Naive thymus-derived CD8-positive, alpha-beta T cell (primary cell): ENCODE results near the gene SCNN1B. TPM values are rescaled to one million over a fixed set of nuclear protein-coding genes. Genes with fewer than 3 reads are reported as not detected.
"Not testable (repeated sequence)": the region's sequence is repeated elsewhere in the genome, so short reads cannot be mapped to it uniquely, and the experiment has no call there.

Experiments used
- ATAC-seq, 2 donors: fragments of 150-1000 bp; cut with Tn5 transposase in 1 of 2; sonication (Bioruptor Pico), chemical (Tn5 transposase) in 1 of 2; 1 replicate in 1 of 2; 2 replicates in 1 of 2; pipeline ENCODE4 v1.10.0; 2021; ENCODE audit warnings: mild to moderate bottlenecking in 2 of 2, moderate library complexity in 2 of 2
- POLR2A ChIA-PET: fragments of 350-600 bp; sonication (Branson Sonifier 250); formaldehyde crosslinking; loops from one replicate; lab custom pipeline; 2021; ENCODE audit warnings: antibody characterized with exemption; lab: Charles Lee
- DNase-seq, 10 donors: peaks; one replicate each; pipeline versions ENCODE4 v3.0.0 to v3.0.0-alpha.2; 2020 to 2022
- H3K27ac Mint-ChIP-seq, 10 donors: one replicate each; pipeline ENCODE4 v1.8.0; 2020 to 2022; ENCODE audit warnings: mild to moderate bottlenecking in 10 of 10, mixed read lengths in 10 of 10, moderate library complexity in 4 of 10, inconsistent platforms in 1 of 10
- H3K27me3 Mint-ChIP-seq, 5 donors: one replicate each; pipeline ENCODE4 v1.8.0; 2021 to 2022; ENCODE audit warnings: mixed read lengths in 5 of 5
- H3K36me3 Mint-ChIP-seq, 3 donors: one replicate each; pipeline ENCODE4 v1.8.0; 2020 to 2022; ENCODE audit warnings: mixed read lengths in 3 of 3, mild to moderate bottlenecking in 2 of 3, inconsistent platforms in 1 of 3
- H3K4me1 Mint-ChIP-seq, 4 donors: one replicate each; pipeline ENCODE4 v1.8.0; 2021 to 2022; ENCODE audit warnings: mixed read lengths in 4 of 4
- H3K4me3 Mint-ChIP-seq, 10 donors: one replicate each; pipeline ENCODE4 v1.8.0; 2020 to 2022; ENCODE audit warnings: mild to moderate bottlenecking in 10 of 10, mixed read lengths in 10 of 10, moderate library complexity in 6 of 10, inconsistent platforms in 1 of 10
- H3K9me3 Mint-ChIP-seq, 9 donors: one replicate each; pipeline ENCODE4 v1.8.0; 2020 to 2022; ENCODE audit warnings: mixed read lengths in 9 of 9, mild to moderate bottlenecking in 3 of 9, inconsistent platforms in 1 of 9, moderate library complexity in 1 of 9
- polyA plus RNA-seq, 3 donors: library from polyadenylated mRNA; unstranded; fragments of 300-500 nt; fragmentation: Illumina TruSeq; gene quantifications; one replicate each; pipeline ENCODE4 v1.2.3, GENCODE V29; 2021
- total RNA-seq, 8 experiments: library from RNA in 2 of 8; stranded (reverse) in 2 of 8; gene quantifications; one replicate each; pipeline ENCODE4 v1.2.3 and lab custom pipeline; 2021 to 2026

Gene SCNN1B
- total and polyA plus RNA-seq, 5 experiments from 2014 or later: not detected

DNA sequence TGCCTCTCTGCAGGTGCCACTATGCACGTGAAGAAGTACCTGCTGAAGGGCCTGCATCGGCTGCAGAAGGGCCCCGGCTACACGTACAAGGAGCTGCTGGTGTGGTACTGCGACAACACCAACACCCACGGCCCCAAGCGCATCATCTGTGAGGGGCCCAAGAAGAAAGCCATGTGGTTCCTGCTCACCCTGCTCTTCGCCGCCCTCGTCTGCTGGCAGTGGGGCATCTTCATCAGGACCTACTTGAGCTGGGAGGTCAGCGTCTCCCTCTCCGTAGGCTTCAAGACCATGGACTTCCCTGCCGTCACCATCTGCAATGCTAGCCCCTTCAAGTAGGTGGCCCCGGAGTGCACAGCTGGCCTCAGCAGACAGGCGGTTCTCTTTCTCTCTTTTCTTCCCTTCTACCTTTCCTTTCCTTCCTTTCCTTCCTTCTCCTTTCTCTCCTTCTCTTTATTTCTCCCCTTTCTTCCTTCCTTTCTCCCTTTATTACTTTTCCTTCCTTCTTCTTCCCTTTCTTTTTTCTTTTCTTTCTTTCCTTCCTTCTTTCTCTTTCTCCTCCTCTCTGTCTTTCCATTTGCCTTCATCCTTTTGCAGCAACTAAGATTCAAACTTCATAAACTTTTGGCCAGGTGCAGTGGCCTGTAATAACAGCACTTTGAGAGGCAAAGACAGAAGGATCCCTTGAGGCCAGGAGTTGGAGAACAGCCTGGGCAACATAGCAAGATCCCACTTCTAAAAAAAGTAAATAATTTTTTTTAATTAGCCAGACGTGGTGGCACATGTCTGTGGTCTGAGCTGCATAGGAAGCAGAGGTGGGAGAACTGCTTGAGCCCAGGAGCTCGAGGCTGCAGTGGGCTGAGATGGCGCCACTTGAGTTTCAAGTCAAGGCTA is 46.7 kb downstream of the SCNN1B start:
- Mint-ChIP-seq H3K27ac (no peak overlapping the region), H3K9me3 (peaks cover 0 to 9% (median 0%) of the 10 kb centered on the region in 9 donors), H3K4me1 (no peaks in the 10 kb centered on the region), H3K4me3 (no peak overlapping the region), H3K27me3 (peaks cover 2 to 33% (median 11%) of the 10 kb centered on the region in 5 donors), H3K36me3 (no peaks in the 10 kb centered on the region)
- ATAC-seq (no peak), DNase-seq (no peak)
- POLR2A ChIA-PET: no interaction called here

DNA sequence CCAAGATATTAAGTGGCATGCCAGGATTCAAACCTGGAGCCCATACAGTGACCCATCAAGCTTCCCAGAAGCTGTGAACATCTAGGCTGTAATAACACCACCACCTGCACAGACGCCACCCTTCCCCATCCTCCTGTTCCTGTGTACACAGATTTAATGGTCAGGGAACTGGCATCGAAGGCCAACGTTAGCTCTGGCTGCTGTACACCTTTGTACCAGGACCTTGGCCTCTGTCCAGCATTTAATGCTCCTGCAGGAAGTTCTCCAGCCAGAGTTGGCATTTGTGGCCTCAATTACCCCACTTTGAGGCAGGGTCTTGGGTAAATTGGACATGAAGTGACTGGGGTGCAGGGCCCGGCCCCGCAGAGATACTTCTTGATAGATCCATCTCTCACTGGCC is 49.3 kb downstream of the SCNN1B start:
- no peak overlapping the region for H3K4me3 Mint-ChIP-seq
- no peaks in the 10 kb centered on the region for H3K36me3 Mint-ChIP-seq
- H3K27me3 Mint-ChIP-seq: peaks cover 4 to 54% (median 15%) of the 10 kb centered on the region in 5 donors
- ATAC-seq (no peak), DNase-seq (no peak)
- POLR2A ChIA-PET: no interaction called here
- H3K27ac Mint-ChIP-seq: no peak overlapping the region
- H3K4me1 Mint-ChIP-seq: no peaks in the 10 kb centered on the region
- H3K9me3 Mint-ChIP-seq: peaks cover 0 to 9% (median 0%) of the 10 kb centered on the region in 9 donors

DNA sequence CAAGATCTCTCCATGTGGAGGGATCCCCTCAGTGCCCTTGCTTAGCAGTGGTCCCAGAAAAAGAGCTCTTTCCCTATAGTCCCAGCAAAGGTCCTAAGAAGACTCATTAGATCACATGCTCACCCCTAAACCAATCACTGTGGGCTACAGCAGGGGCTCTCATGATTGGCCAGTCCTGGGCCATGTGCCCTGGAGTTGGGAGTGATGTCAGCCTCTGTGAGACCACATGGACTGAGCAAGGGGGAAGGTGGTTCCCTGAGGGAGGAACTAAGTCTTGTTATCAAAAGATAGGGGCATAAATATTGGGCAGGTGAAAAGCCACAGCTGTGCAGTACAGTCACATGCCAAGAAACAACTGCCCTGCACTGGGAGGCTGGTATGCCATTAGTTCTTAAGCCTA is 51.3 kb downstream of the SCNN1B start:
- DNase-seq: no peak
- no peak for ATAC-seq
- Mint-ChIP-seq H3K27me3 (peaks cover 4 to 47% (median 12%) of the 10 kb centered on the region in 5 donors), H3K4me1 (no peaks in the 10 kb centered on the region), H3K9me3 (peaks cover 0 to 9% (median 0%) of the 10 kb centered on the region in 9 donors), H3K36me3 (no peaks in the 10 kb centered on the region), H3K4me3 (no peak overlapping the region), H3K27ac (no peak overlapping the region)
- POLR2A ChIA-PET: no interaction called here

DNA sequence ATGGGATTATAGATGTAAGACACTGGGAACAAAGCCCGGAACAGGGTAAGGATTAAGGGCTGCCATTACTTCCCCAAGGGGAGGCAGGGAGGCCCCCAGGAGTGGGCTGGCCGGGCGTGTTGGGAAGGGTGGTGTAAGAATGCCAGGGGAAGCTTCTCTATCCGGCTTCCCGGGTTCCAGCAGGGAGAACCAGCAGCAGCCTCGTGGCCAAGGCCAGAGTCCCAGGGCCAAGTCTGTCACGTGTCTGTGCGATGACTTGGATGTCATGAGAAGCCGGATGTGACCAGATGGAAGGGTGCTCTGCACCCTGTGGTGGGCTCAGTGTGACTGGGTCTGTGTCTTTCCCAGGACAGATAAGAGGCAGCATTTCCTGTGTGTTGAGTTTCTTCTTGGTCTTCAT is 52.1 kb downstream of the SCNN1B start:
- POLR2A ChIA-PET: no interaction called here
- H3K9me3 Mint-ChIP-seq: peaks cover 0 to 9% (median 0%) of the 10 kb centered on the region in 9 donors
- peak overlapping the region in 1 of 10 donors; percentile 17 for H3K27ac Mint-ChIP-seq
- H3K36me3 Mint-ChIP-seq: no peaks in the 10 kb centered on the region
- H3K27me3 Mint-ChIP-seq: peaks cover 3 to 39% (median 7%) of the 10 kb centered on the region in 5 donors
- no peak for DNase-seq
- H3K4me3 Mint-ChIP-seq: no peak overlapping the region
- H3K4me1 Mint-ChIP-seq: no peaks in the 10 kb centered on the region
- ATAC-seq: no peak

DNA sequence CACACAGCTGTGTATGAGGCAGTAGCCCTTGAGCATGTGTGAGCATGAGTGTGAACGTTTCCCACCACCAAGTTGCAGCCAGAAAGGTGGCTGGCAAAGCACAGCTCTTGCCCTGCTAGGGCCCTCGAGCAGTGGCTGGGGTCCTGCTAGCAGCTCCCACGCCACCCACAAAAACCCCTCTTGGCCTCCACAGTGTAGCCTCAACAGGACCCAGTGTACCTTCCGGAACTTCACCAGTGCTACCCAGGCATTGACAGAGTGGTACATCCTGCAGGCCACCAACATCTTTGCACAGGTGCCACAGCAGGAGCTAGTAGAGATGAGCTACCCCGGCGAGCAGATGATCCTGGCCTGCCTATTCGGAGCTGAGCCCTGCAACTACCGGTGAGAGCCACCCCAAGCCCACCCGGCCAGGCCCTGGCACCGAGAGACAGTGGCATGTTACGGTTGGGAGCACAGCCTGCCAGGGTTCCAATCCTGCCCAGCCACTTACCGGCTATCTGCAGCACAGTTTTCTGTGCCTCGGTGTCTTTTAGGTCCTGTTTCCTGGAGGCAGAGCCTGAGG is 53.1 kb downstream of the SCNN1B start:
- POLR2A ChIA-PET: interaction anchor here (0.6 kb wide), 1 partner anchor 84 kb away, joined by 7 read pairs; no protein-coding TSS in a partner anchor
- Mint-ChIP-seq H3K27ac (no peak overlapping the region), H3K27me3 (peaks cover 3 to 31% (median 11%) of the 10 kb centered on the region in 5 donors), H3K36me3 (no peaks in the 10 kb centered on the region), H3K9me3 (peaks cover 0 to 9% (median 0%) of the 10 kb centered on the region in 9 donors), H3K4me3 (no peak overlapping the region), H3K4me1 (no peaks in the 10 kb centered on the region)
- no peak for DNase-seq
- no peak for ATAC-seq

DNA sequence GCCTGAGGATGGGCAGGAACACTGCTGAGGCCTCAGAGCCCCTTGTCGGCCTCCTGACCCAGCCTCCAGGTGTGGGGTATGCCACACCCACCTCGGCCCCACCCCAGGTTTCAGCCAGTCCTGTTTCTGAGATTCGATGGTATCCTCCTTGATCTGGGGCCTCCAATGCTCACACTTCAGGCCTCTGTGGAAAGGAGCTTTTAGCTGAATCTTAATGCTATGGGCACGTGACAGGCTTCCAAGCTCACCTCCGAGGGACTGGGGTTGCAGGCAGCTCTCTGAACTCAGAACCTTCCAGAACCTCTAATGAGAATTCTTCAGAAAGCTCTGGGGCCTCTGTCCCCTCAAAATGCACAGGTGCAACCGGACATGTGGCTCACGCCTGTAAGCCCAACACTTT is 54.8 kb downstream of the SCNN1B start:
- peaks cover 0 to 9% (median 0%) of the 10 kb centered on the region in 9 donors for H3K9me3 Mint-ChIP-seq
- no peak overlapping the region for H3K4me3 Mint-ChIP-seq
- ATAC-seq: no peak
- no peaks in the 10 kb centered on the region for H3K36me3 Mint-ChIP-seq
- peaks cover 3 to 28% (median 11%) of the 10 kb centered on the region in 5 donors for H3K27me3 Mint-ChIP-seq
- peak overlapping the region in 1 of 10 donors; percentile 73 for H3K27ac Mint-ChIP-seq
- no peaks in the 10 kb centered on the region for H3K4me1 Mint-ChIP-seq
- no peak for DNase-seq
- POLR2A ChIA-PET: no interaction called here

DNA sequence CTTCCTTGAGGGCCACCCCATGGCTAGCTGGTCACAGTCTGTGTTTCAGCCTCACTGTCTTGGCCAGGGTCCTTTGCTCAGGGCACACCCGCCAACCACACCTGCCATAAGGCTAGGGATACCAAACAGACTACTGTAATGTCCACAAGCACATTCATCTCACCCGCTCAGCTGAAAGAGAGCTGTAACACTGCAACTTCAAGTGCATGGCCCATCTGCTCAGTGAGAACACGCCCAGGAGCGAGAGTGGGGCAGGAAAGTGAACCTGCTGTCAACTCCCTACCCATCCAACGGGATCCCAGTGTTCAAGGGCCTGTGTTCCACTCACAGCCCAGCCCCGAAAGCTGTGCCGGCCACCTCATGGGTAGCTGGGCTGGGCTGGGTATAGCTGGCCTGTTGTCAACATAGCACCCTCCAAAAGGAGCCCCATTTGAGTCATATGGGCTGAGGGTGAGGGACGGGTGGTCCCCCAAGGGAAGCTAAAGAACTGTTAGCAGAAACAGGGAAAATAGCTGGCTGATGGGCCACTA is 55.7 kb downstream of the SCNN1B start:
- ATAC-seq (no peak), DNase-seq (no peak)
- H3K9me3 Mint-ChIP-seq: peaks cover 0 to under 1% (median 0%) of the 10 kb centered on the region in 9 donors
- H3K27me3 Mint-ChIP-seq: peaks cover 3 to 24% (median 11%) of the 10 kb centered on the region in 5 donors
- no peak overlapping the region for H3K27ac Mint-ChIP-seq
- POLR2A ChIA-PET: no interaction called here
- H3K4me1 Mint-ChIP-seq: no peaks in the 10 kb centered on the region
- H3K36me3 Mint-ChIP-seq: no peaks in the 10 kb centered on the region
- no peak overlapping the region for H3K4me3 Mint-ChIP-seq

DNA sequence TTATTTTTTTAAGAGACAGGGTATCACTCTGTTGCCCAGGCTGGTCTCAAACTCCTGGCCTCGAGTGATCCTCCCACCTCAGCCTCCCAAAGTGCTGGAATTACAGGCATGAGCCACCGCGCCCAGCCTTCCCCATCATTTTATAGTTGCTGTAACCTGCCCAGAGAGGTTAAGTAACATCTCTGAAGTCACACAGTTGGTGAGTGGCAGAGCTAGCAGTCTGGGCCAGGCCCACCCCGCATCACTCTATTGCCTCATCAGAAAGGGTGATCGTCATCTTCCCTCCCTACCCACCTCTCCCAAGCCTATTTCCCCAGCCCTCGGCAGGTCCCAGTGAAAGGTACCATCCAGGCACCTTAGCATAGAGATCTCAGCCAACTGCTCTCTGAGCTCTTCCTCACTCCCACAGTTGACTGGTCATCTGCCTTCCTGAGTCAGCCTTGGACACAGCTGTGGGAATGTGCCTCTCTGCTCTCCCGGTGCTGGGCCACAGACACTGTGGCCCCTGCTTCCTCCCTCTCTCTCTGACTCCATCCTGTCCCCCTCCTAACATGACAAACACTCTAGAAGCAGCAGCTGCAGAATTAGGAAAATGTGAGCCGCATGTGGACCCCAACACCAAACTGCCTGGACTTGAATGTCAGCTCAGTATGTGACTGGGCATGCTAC is 57.1 kb downstream of the SCNN1B start:
- Mint-ChIP-seq H3K36me3 (no peaks in the 10 kb centered on the region), H3K9me3 (no peaks in the 10 kb centered on the region), H3K4me1 (no peaks in the 10 kb centered on the region), H3K27me3 (peaks cover 0 to 18% (median 8%) of the 10 kb centered on the region in 5 donors), H3K4me3 (no peak overlapping the region), H3K27ac (no peak overlapping the region)
- DNase-seq: no peak
- POLR2A ChIA-PET: no interaction called here
- ATAC-seq: no peak

DNA sequence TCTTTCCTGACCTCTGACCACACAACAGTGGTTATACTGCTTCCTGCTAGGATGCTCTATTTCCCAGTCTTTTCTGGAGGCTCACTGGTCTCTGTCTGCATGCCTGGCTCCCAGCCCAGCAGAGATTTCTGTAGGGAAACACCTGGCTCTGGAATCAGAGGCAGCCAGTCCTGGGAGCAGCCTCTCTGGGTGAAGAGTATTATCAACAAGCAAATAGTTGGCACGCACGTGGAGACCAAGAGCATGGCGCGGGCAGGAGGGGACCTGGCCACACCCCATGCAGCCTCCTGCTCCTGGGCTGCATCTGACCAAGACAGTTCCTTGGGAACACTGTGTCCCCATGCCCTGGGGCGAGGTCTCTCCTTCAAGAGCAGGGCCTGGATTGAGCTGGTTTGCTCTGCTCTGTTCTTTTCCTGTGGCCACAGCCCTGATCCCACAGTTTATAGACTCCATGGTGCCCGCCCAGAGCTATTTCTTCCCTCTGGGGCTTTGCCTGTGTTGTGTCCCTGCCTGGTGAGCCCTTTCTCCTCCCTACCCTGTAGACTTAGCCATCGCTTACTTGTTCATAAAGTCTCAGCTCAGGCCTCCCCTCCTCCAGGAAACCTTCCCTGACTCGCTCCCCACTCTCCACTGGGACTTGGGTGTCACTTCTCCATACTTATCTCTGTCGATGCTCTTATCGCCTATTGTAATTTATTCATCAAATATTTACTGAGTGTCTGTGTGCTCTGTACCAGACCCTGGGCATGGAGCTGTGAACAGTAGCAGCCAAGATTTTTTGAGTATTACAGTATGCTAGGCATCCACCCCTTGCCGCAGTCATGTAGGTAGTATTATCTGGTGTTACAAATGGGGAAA is 60.6 kb downstream of the SCNN1B start:
- peaks cover 6 to 11% (median 10%) of the 10 kb centered on the region in 4 donors for H3K4me1 Mint-ChIP-seq
- no peaks in the 10 kb centered on the region for H3K36me3 Mint-ChIP-seq
- peaks cover 0 to 3% (median 0%) of the 10 kb centered on the region in 5 donors for H3K27me3 Mint-ChIP-seq
- no peak for ATAC-seq
- H3K27ac Mint-ChIP-seq: no peak overlapping the region
- POLR2A ChIA-PET: no interaction called here
- DNase-seq: no peak
- H3K4me3 Mint-ChIP-seq: no peak overlapping the region
- no peaks in the 10 kb centered on the region for H3K9me3 Mint-ChIP-seq

DNA sequence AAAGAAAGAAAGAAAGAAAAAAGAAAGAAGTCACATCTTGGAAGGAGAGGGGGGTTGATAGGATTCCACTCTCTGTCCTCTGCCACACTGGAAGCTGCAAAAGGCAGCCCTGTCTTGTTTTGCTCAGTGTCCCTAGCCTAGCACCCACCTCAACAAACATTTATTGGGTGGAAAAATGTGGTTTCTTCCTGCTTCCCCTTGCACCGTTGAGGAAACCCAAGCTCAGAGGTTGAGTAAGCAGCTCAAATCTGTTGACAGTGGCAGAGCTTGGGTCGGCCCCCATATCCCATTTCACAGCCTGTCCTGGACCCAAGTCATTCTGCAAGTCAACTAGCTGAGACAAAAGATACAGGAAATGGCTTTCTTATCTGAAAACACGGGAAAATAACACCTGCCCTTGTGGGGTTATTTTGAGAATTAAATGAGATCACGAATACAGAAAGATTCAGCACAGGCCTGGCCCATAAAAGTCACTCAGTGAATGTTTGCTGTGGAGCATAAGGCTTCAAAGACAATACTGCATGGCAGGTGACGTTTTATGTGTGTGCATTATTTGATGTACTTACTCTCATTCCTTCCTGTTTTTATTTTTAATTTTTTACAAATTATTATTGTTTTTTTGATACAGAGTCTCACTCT is 63.6 kb downstream of the SCNN1B start:
- Mint-ChIP-seq H3K27me3 (peaks cover 1 to 8% (median 6%) of the 10 kb centered on the region in 5 donors), H3K9me3 (no peaks in the 10 kb centered on the region), H3K4me1 (peaks cover 6 to 11% (median 10%) of the 10 kb centered on the region in 4 donors), H3K36me3 (no peaks in the 10 kb centered on the region), H3K4me3 (no peak overlapping the region), H3K27ac (peak overlapping the region in 7 of 10 donors; percentile 13 to 88 (median 18))
- DNase-seq (no peak), ATAC-seq (no peak)
- POLR2A ChIA-PET: no interaction called here

DNA sequence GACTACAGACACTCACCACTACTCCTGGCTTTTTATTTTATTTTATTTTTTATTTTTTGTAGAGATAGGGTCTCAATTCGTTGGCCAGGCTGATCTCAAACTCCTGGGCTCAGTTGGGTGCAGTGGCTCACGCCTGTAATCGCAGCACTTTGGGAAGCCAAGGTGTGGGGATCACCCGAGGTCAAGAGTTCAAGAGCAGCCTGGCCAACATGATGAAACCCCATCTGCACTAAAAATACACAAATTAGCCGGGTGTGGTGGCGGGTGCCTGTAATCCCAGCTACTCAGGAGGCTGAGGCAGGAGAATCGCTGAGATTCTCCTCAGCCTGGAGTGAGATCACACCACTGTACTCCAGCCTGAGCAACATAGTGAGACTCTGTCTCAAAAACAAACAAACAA is 64.2 kb downstream of the SCNN1B start:
- H3K27ac Mint-ChIP-seq, POLR2A ChIA-PET, H3K4me3 Mint-ChIP-seq, DNase-seq, H3K9me3 Mint-ChIP-seq, ATAC-seq, H3K36me3 Mint-ChIP-seq: not testable (repeated sequence)
- H3K4me1 Mint-ChIP-seq: peaks cover 6 to 11% (median 10%) of the 10 kb centered on the region in 4 donors
- peaks cover 1 to 12% (median 6%) of the 10 kb centered on the region in 5 donors for H3K27me3 Mint-ChIP-seq
